Smooth muscle cell (in vitro differentiated cells): ENCODE data around the gene NF1. TPM values are rescaled to one million over a fixed set of nuclear protein-coding genes. Genes with fewer than 3 reads are reported as not detected.
"Not testable (repeated sequence)": the region's sequence is repeated elsewhere in the genome, so short reads cannot be mapped to it uniquely, and the experiment has no call there.

Experiments used
- DNase-seq: peaks from one replicate; lab custom pipeline; 2025; ENCODE audit not compliant: unreplicated experiment; lab: John Stamatoyannopoulos, UW
- H2AFZ ChIP-seq: fragments of 200-600 bp; sonication (generic); 2 replicates; pipeline ENCODE4 v1.6.0; 2016; ENCODE audit warnings: antibody characterized with exemption, low read depth, mild to moderate bottlenecking
- H3F3A ChIP-seq: fragments of 200-600 bp; sonication (generic); 2 replicates; pipeline ENCODE4 v1.6.0; 2017; ENCODE audit warnings: antibody characterized with exemption, low read depth
- H3K27ac ChIP-seq: fragments of 200-600 bp; sonication (generic); 2 replicates; pipeline ENCODE4 v1.5.1; 2016; ENCODE audit warnings: low read depth, mild to moderate bottlenecking
- H3K27me3 ChIP-seq: fragments of 200-600 bp; sonication (generic); 2 replicates; pipeline ENCODE4 v1.6.1; 2016; ENCODE audit warnings: low read depth, mild to moderate bottlenecking
- H3K36me3 ChIP-seq: fragments of 200-600 bp; sonication (generic); 2 replicates; pipeline ENCODE4 v1.5.1; 2016; ENCODE audit warnings: low read depth
- H3K4me1 ChIP-seq: fragments of 200-600 bp; sonication (generic); 2 replicates; pipeline ENCODE4 v1.5.1; 2016; ENCODE audit warnings: low read depth
- H3K4me2 ChIP-seq: fragments of 200-600 bp; sonication (generic); 2 replicates; pipeline ENCODE4 v1.6.0; 2016; ENCODE audit warnings: mild to moderate bottlenecking
- H3K4me3 ChIP-seq: fragments of 200-600 bp; sonication (generic); 2 replicates; pipeline ENCODE4 v1.5.1; 2016; ENCODE audit warnings: mild to moderate bottlenecking
- H3K79me2 ChIP-seq: fragments of 200-600 bp; sonication (generic); 2 replicates; pipeline ENCODE4 v1.6.0; 2016; ENCODE audit warnings: low read depth, mild to moderate bottlenecking
- H3K9ac ChIP-seq: fragments of 200-600 bp; sonication (generic); 2 replicates; pipeline ENCODE4 v1.6.0; 2016; ENCODE audit warnings: low read depth
- H3K9me3 ChIP-seq: fragments of 200-600 bp; sonication (generic); replicated peaks from 2 replicates; pipeline ENCODE4 v1.5.1; 2016; ENCODE audit warnings: low read depth
- H4K20me1 ChIP-seq: fragments of 200-600 bp; sonication (generic); 2 replicates; pipeline ENCODE4 v1.6.0; 2016; ENCODE audit warnings: low read depth
- WGBS: methylation state at CpG from one replicate; pipeline ENCODE4 v1.1.7; 2016; ENCODE audit warnings: low lambda C conversion rate; 5-methylcytosine and 5-hydroxymethylcytosine counted together
- polyA plus RNA-seq: library from polyadenylated mRNA; unstranded; fragments of >200 nt; fragmentation: Nextera tagmentation; extraction: Ambion mirVana; gene quantifications from 2 replicates; pipeline ENCODE4 v1.2.1, GENCODE V29; 2016
- total RNA-seq: library from RNA; depleted of rRNA; stranded (reverse); fragments of >200 nt; gene quantifications from 2 replicates; pipeline ENCODE4 v1.2.3, GENCODE V29; 2014
- TF ChIP-seq, protein P1 (sequence below): fragments of 200-600 bp; sonication (generic); IDR thresholded peaks from 2 replicates; pipeline ENCODE4 v1.5.1; 2017; ENCODE audit warnings: borderline replicate concordance, mild to moderate bottlenecking, antibody characterized with exemption; ENCODE audit not compliant: insufficient read depth, poor library complexity, severe bottlenecking

Gene NF1
- total and polyA plus RNA-seq, 2 experiments from 2014 or later = 7.6 to 74.3 TPM

DNA sequence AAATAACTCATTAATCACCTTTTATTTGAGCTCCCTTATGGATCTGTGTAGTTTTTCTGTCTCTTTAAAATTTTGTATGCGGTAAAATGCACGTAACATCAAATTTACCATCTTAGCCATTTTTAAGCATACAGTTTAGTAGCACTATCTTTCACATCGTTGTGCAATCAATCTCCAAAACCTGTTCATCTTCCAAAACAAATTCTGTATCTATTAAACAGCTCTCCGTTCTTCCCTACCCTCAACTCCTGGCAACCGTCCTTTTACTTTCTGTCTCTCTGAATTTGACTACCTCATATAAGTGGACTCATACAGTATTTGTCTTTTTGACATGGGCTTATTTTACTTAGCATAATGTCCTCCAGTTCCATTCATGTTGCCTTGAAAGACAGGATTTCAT is 100.5 kb downstream of the NF1 start:
- peaks cover 29% of the 10 kb centered on the region for H4K20me1 ChIP-seq
- H2AFZ ChIP-seq = no peak overlapping the region
- WGBS = 96% methylated on average over 5 of the region's 5 CpGs
- H3K79me2 ChIP-seq = peaks cover 6% of the 10 kb centered on the region
- H3K4me3 ChIP-seq = no peak overlapping the region
- no peaks in the 10 kb centered on the region for H3K4me1 ChIP-seq
- TF ChIP-seq, protein P1, sequence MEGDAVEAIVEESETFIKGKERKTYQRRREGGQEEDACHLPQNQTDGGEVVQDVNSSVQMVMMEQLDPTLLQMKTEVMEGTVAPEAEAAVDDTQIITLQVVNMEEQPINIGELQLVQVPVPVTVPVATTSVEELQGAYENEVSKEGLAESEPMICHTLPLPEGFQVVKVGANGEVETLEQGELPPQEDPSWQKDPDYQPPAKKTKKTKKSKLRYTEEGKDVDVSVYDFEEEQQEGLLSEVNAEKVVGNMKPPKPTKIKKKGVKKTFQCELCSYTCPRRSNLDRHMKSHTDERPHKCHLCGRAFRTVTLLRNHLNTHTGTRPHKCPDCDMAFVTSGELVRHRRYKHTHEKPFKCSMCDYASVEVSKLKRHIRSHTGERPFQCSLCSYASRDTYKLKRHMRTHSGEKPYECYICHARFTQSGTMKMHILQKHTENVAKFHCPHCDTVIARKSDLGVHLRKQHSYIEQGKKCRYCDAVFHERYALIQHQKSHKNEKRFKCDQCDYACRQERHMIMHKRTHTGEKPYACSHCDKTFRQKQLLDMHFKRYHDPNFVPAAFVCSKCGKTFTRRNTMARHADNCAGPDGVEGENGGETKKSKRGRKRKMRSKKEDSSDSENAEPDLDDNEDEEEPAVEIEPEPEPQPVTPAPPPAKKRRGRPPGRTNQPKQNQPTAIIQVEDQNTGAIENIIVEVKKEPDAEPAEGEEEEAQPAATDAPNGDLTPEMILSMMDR = no peak
- H3K9ac ChIP-seq = no peak overlapping the region
- no peaks in the 10 kb centered on the region for H3F3A ChIP-seq
- no peak overlapping the region for H3K4me2 ChIP-seq
- no peak overlapping the region for H3K27ac ChIP-seq
- H3K27me3 ChIP-seq = no peaks in the 10 kb centered on the region
- no peaks in the 10 kb centered on the region for H3K9me3 ChIP-seq
- no peak for DNase-seq
- H3K36me3 ChIP-seq = no peaks in the 10 kb centered on the region

DNA sequence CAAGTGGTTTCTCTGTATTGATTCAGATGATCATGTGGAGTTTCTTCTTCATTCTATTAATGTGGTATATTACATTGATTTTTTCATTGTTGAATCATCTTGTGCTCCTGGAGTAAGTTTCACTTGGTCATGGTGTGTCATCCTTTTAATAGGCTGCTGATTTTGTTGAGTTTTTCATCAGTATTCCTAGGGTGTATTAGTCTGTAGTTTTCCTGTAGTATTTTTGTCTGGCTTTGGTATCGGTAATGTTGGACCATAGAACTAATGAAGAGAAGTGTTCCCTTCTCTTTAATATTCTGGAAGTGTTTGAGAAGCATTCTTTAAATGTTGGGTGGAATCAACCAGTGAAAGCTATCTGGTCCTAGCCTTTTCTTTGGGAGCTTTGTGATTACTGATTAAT is 103.2 kb downstream of the NF1 start:
- Histone ChIP-seq H3K79me2 (peaks cover 6% of the 10 kb centered on the region), H3K4me2 (no peak overlapping the region), H3K27ac (no peak overlapping the region), H3K36me3 (peaks cover 5% of the 10 kb centered on the region), H3K9me3 (no peaks in the 10 kb centered on the region), H2AFZ (no peak overlapping the region), H3K4me3 (no peak overlapping the region), H3K4me1 (no peaks in the 10 kb centered on the region), H3F3A (no peaks in the 10 kb centered on the region), H3K9ac (no peak overlapping the region), H3K27me3 (no peaks in the 10 kb centered on the region), H4K20me1 (peaks cover 22% of the 10 kb centered on the region)
- no peak for DNase-seq
- WGBS = 96% methylated on average over 1 of the region's 1 CpG
- TF ChIP-seq, protein P1 = no peak

DNA sequence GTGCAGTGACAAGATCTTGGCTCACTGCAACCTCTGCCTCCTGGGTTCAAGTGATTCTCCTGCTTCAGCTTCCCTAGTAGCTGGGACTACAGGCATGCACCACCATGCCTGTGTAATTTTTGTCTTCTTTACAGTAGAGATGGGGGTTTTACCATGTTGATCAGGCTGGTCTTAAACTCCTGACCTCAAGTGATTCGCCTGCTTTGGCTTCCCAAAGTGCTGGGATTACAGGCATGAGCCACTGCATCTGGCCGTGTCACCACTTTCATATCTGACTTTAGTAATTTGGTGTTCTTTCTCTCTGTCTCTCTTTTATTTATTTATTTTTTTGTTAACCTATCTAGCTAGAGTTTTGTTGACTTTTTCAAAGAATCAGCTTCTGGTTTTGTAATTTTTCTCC is 103.9 kb downstream of the NF1 start:
- H3K4me1 ChIP-seq, H2AFZ ChIP-seq, H3F3A ChIP-seq, H3K36me3 ChIP-seq, H3K9me3 ChIP-seq, DNase-seq, H3K79me2 ChIP-seq, H3K4me3 ChIP-seq, H3K27me3 ChIP-seq, H3K4me2 ChIP-seq, H3K9ac ChIP-seq, H3K27ac ChIP-seq: not testable (repeated sequence)
- H4K20me1 ChIP-seq = peaks cover 22% of the 10 kb centered on the region
- WGBS = 34% methylated on average over 2 of the region's 2 CpGs

DNA sequence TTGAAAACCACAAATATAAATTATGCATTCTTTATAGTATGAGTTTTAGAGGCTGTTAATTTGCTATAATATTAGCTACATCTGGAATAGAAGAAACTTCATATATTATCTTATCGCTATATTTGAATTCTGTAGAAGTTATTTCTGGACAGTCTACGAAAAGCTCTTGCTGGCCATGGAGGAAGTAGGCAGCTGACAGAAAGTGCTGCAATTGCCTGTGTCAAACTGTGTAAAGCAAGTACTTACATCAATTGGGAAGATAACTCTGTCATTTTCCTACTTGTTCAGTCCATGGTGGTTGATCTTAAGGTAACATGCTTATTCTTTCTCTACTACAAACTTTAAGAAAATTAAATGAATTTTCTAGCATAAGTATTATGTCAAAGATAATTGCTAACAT is 105.5 kb downstream of the NF1 start:
- TF ChIP-seq, protein P1 = no peak
- Histone ChIP-seq H3K4me1 (no peaks in the 10 kb centered on the region), H3K79me2 (peaks cover 6% of the 10 kb centered on the region), H3K36me3 (peaks cover 5% of the 10 kb centered on the region), H3K9me3 (no peaks in the 10 kb centered on the region), H3K4me3 (no peak overlapping the region), H3K4me2 (no peak overlapping the region), H3K27ac (no peak overlapping the region), H3F3A (no peaks in the 10 kb centered on the region), H3K27me3 (no peaks in the 10 kb centered on the region), H4K20me1 (peaks cover 28% of the 10 kb centered on the region), H3K9ac (no peak overlapping the region), H2AFZ (no peak overlapping the region)
- no peak for DNase-seq
- 96% methylated on average over 2 of the region's 2 CpGs for WGBS
